ENCODE results near the gene CPT1B.

- TF ChIP-seq CTCF (conservative IDR thresholded peaks at IDR 0.05; ENCODE audit: low read depth, low read length): no peak
- TF ChIP-seq USF2 (IDR thresholded peaks at IDR 0.05; ENCODE audit: low read depth, low read length): no peak
- no peak for TF ChIP-seq POLR2A (IDR thresholded peaks at IDR 0.05; ENCODE audit: low read depth, low read length)
- TF ChIP-seq RAD21 (IDR thresholded peaks at IDR 0.05; ENCODE audit: low read length): no peak
These were observed 47.7 kb downstream of the CPT1B start for GRCh38 chr22:50530580-50530876.

Data from IMR-90 (cell line).